Measurements from ENCODE around the gene SIRPD.

DNA sequence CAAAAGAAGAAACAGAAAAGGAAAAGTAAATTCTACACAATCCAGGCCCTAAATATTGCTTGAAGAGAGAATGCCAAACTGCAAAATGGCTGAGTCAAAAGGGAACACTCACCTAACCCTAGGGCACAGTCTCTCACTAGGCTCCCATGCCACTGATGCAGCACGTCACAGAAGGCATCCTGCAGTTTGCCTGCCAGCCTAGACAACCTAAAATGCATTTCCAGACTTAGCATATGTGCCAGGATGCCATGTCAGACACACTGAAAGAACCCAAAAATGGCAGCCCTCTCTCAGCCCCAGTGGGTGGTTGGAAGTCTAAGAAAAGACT is 10.6 kb upstream of the SIRPD start:
- TF ChIP-seq TOX (CRISPR knock-in tag; IDR thresholded peaks at IDR 0.05; ENCODE audit: borderline replicate concordance) (no peak), PATZ1 (CRISPR knock-in tag; IDR thresholded peaks at IDR 0.05; ENCODE audit: borderline replicate concordance) (no peak), ZFP30 (CRISPR knock-in tag; IDR thresholded peaks at IDR 0.05) (no peak), OSR1 (CRISPR knock-in tag; IDR thresholded peaks at IDR 0.05) (no peak), CSDC2 (CRISPR knock-in tag; IDR thresholded peaks at IDR 0.05) (no peak), SNAI2 (CRISPR knock-in tag; IDR thresholded peaks at IDR 0.05) (no peak), ESRRG (CRISPR knock-in tag; IDR thresholded peaks at IDR 0.05) (no peak), BACH2 (CRISPR knock-in tag; IDR thresholded peaks at IDR 0.05; ENCODE audit: borderline replicate concordance) (no peak), PPARA (CRISPR knock-in tag; IDR thresholded peaks at IDR 0.05; ENCODE audit: borderline replicate concordance) (no peak), TCF4 (CRISPR knock-in tag; IDR thresholded peaks at IDR 0.05; ENCODE audit: borderline replicate concordance) (no peak)
